ENCODE measurements around the gene TSPO.
A peak's percentile ranks its signal among the peaks of the same experiment; 100 is the strongest.
"Not testable (repeated sequence)": the region's sequence is repeated elsewhere in the genome, so short reads cannot be mapped to it uniquely, and the experiment has no call there.

TSPO gene

GRCh38 chr22:43146332-43146731 is 5.0 kb upstream of the TSPO start:
- H3K36me3 Mint-ChIP-seq (ENCODE audit: low read depth); H3K9me3 Mint-ChIP-seq; H3K27me3 Mint-ChIP-seq; H3K27ac Mint-ChIP-seq; H3K4me3 Mint-ChIP-seq: not testable (repeated sequence)
- H3K4me1 Mint-ChIP-seq (ENCODE audit: low read depth): peaks cover 38% of the 10 kb centered on the region

GRCh38 chr22:43147821-43148220 is 3.5 kb upstream of the TSPO start:
- Mint-ChIP-seq H3K4me1 (ENCODE audit: low read depth) (peaks cover 35% of the 10 kb centered on the region), H3K27me3 (no peaks in the 10 kb centered on the region), H3K36me3 (ENCODE audit: low read depth) (no peaks in the 10 kb centered on the region), H3K27ac (peak overlapping the region; percentile 67), H3K9me3 (no peaks in the 10 kb centered on the region), H3K4me3 (no peak overlapping the region)

GRCh38 chr22:43148581-43148980 is 2.8 kb upstream of the TSPO start:
- Mint-ChIP-seq H3K27me3 (no peaks in the 10 kb centered on the region), H3K4me1 (ENCODE audit: low read depth) (peaks cover 35% of the 10 kb centered on the region), H3K4me3 (no peak overlapping the region), H3K36me3 (ENCODE audit: low read depth) (no peaks in the 10 kb centered on the region), H3K9me3 (no peaks in the 10 kb centered on the region), H3K27ac (no peak overlapping the region)

- Mint-ChIP-seq H3K36me3 (ENCODE audit: low read depth) (no peaks in the 10 kb centered on the region), H3K4me1 (ENCODE audit: low read depth) (peaks cover 33% of the 10 kb centered on the region), H3K27ac (peak overlapping the region; percentile 87), H3K27me3 (no peaks in the 10 kb centered on the region), H3K4me3 (peak overlapping the region; percentile 85), H3K9me3 (no peaks in the 10 kb centered on the region)
These were observed 590 bp upstream of the TSPO start for GRCh38 chr22:43150731-43151206.

- H3K9me3 Mint-ChIP-seq: no peaks in the 10 kb centered on the region
- peak overlapping the region; percentile 65 for H3K27ac Mint-ChIP-seq
- peak overlapping the region; percentile 86 for H3K4me3 Mint-ChIP-seq
- peaks cover 36% of the 10 kb centered on the region for H3K4me1 Mint-ChIP-seq (ENCODE audit: low read depth)
- no peaks in the 10 kb centered on the region for H3K36me3 Mint-ChIP-seq (ENCODE audit: low read depth)
- no peaks in the 10 kb centered on the region for H3K27me3 Mint-ChIP-seq
These were observed 621 bp downstream of the TSPO start for GRCh38 chr22:43152003-43152356.

- peaks cover 31% of the 10 kb centered on the region for H3K4me1 Mint-ChIP-seq (ENCODE audit: low read depth)
- H3K9me3 Mint-ChIP-seq: no peaks in the 10 kb centered on the region
- no peaks in the 10 kb centered on the region for H3K36me3 Mint-ChIP-seq (ENCODE audit: low read depth)
- no peaks in the 10 kb centered on the region for H3K27me3 Mint-ChIP-seq
- H3K4me3 Mint-ChIP-seq: peak overlapping the region; percentile 86
- peak overlapping the region; percentile 87 for H3K27ac Mint-ChIP-seq
These were observed 1.2 kb downstream of the TSPO start for GRCh38 chr22:43152357-43153071.

GRCh38 chr22:43153899-43154298 is 2.5 kb downstream of the TSPO start:
- H3K36me3 Mint-ChIP-seq (ENCODE audit: low read depth): peaks cover 4% of the 10 kb centered on the region
- no peak overlapping the region for H3K27ac Mint-ChIP-seq
- no peaks in the 10 kb centered on the region for H3K27me3 Mint-ChIP-seq
- no peaks in the 10 kb centered on the region for H3K9me3 Mint-ChIP-seq
- H3K4me3 Mint-ChIP-seq: no peak overlapping the region
- peaks cover 20% of the 10 kb centered on the region for H3K4me1 Mint-ChIP-seq (ENCODE audit: low read depth)

GRCh38 chr22:43154887-43155536 is 3.7 kb downstream of the TSPO start:
- H3K4me1 Mint-ChIP-seq (ENCODE audit: low read depth): peaks cover 19% of the 10 kb centered on the region
- H3K27me3 Mint-ChIP-seq: no peaks in the 10 kb centered on the region
- H3K4me3 Mint-ChIP-seq: no peak overlapping the region
- H3K27ac Mint-ChIP-seq: no peak overlapping the region
- H3K36me3 Mint-ChIP-seq (ENCODE audit: low read depth): peaks cover 4% of the 10 kb centered on the region
- no peaks in the 10 kb centered on the region for H3K9me3 Mint-ChIP-seq

- Mint-ChIP-seq H3K27ac (no peak overlapping the region), H3K4me3 (no peak overlapping the region), H3K4me1 (ENCODE audit: low read depth) (peaks cover 18% of the 10 kb centered on the region), H3K9me3 (no peaks in the 10 kb centered on the region), H3K27me3 (no peaks in the 10 kb centered on the region), H3K36me3 (ENCODE audit: low read depth) (peaks cover 7% of the 10 kb centered on the region)
These were observed 4.4 kb downstream of the TSPO start for GRCh38 chr22:43155789-43156188.

- H3K36me3 Mint-ChIP-seq (ENCODE audit: low read depth): peaks cover 7% of the 10 kb centered on the region
- no peaks in the 10 kb centered on the region for H3K27me3 Mint-ChIP-seq
- H3K4me1 Mint-ChIP-seq (ENCODE audit: low read depth): peaks cover 14% of the 10 kb centered on the region
- no peak overlapping the region for H3K27ac Mint-ChIP-seq
- H3K9me3 Mint-ChIP-seq: no peaks in the 10 kb centered on the region
- no peak overlapping the region for H3K4me3 Mint-ChIP-seq
These were observed 5.1 kb downstream of the TSPO start for GRCh38 chr22:43156413-43156812.

- peaks cover 7% of the 10 kb centered on the region for H3K36me3 Mint-ChIP-seq (ENCODE audit: low read depth)
- H3K27me3 Mint-ChIP-seq: no peaks in the 10 kb centered on the region
- no peaks in the 10 kb centered on the region for H3K9me3 Mint-ChIP-seq
- peaks cover 8% of the 10 kb centered on the region for H3K4me1 Mint-ChIP-seq (ENCODE audit: low read depth)
- no peak overlapping the region for H3K4me3 Mint-ChIP-seq
- H3K27ac Mint-ChIP-seq: no peak overlapping the region
These were observed 6.7 kb downstream of the TSPO start for GRCh38 chr22:43157874-43158546.

GRCh38 chr22:43158778-43159483 is 7.6 kb downstream of the TSPO start:
- H3K9me3 Mint-ChIP-seq: no peaks in the 10 kb centered on the region
- H3K4me1 Mint-ChIP-seq (ENCODE audit: low read depth): peaks cover 7% of the 10 kb centered on the region
- no peak overlapping the region for H3K27ac Mint-ChIP-seq
- H3K36me3 Mint-ChIP-seq (ENCODE audit: low read depth): peaks cover 7% of the 10 kb centered on the region
- H3K4me3 Mint-ChIP-seq: no peak overlapping the region
- no peaks in the 10 kb centered on the region for H3K27me3 Mint-ChIP-seq

- no peak overlapping the region for H3K27ac Mint-ChIP-seq
- H3K9me3 Mint-ChIP-seq: no peaks in the 10 kb centered on the region
- H3K27me3 Mint-ChIP-seq: no peaks in the 10 kb centered on the region
- peaks cover 7% of the 10 kb centered on the region for H3K36me3 Mint-ChIP-seq (ENCODE audit: low read depth)
- no peak overlapping the region for H3K4me3 Mint-ChIP-seq
- H3K4me1 Mint-ChIP-seq (ENCODE audit: low read depth): peaks cover 4% of the 10 kb centered on the region
These were observed 8.3 kb downstream of the TSPO start for GRCh38 chr22:43159484-43160178.

GRCh38 chr22:43160497-43161126 is 9.3 kb downstream of the TSPO start:
- Mint-ChIP-seq H3K4me3 (no peak overlapping the region), H3K27ac (no peak overlapping the region), H3K27me3 (no peaks in the 10 kb centered on the region), H3K9me3 (no peaks in the 10 kb centered on the region), H3K4me1 (ENCODE audit: low read depth) (peaks cover 3% of the 10 kb centered on the region), H3K36me3 (ENCODE audit: low read depth) (peaks cover 7% of the 10 kb centered on the region)

Data from stimulated activated naive CD8-positive, alpha-beta T cell treated with anti-CD3 and anti-CD28 coated beads, Interleukin-15, Interleukin-2, amounts not matched to agents 100 ng/mL and 50 ng/mL, for 24 hours (primary cell).